GM12864 (cell line): Measurements from ENCODE around the gene PALM.

Experiments
- DNase-seq: peaks from one replicate; pipeline ENCODE4 v3.0.0-alpha.2; 2011; ENCODE audit warnings: low read depth
- H3K4me3 ChIP-seq: 2 replicates; pipeline ENCODE4 v1.5.1; 2011; ENCODE audit warnings: mild to moderate bottlenecking, low read depth, low read length, control low read depth
- CTCF ChIP-seq: IDR thresholded peaks from 2 replicates; pipeline ENCODE4 v1.5.1; 2011; ENCODE audit warnings: low read depth, mild to moderate bottlenecking, moderate library complexity, low read length, control low read depth, inconsistent platforms; ENCODE audit errors: missing control alignments

The PALM gene

GRCh38 chr19:795073-795611, 86.4 kb downstream of the PALM start:
- DNase-seq: no peak
- H3K4me3 ChIP-seq: no peak overlapping the region
- no peak for TF ChIP-seq CTCF

- H3K4me3 ChIP-seq: peak overlapping the region; percentile 55
- no peak for TF ChIP-seq CTCF
- no peak for DNase-seq
Measured at GRCh38 chr19:795691-796581, 87.2 kb downstream of the PALM start.

GRCh38 chr19:796692-797527, 88.2 kb downstream of the PALM start, which contains the start of gene PTBP1:
PTBP1 (plus strand) TSS chr19:797452; CDS start chr19:797498, 46 bp downstream.
- no peak for TF ChIP-seq CTCF
- DNase-seq: peak; percentile 100
- H3K4me3 ChIP-seq: peak within 1 kb of the TSS; percentile 99
